Uterus (tissue), 4 donors: ENCODE measurements around the gene FGF14. TPM values are rescaled to one million over a fixed set of nuclear protein-coding genes. Genes with fewer than 3 reads are reported as not detected.

ENCODE experiments used
- DNase-seq, 2 donors: peaks; one replicate each; pipeline ENCODE4 v3.0.0-alpha.2; 2019 to 2020
- H3K27ac ChIP-seq, 2 donors: fragments of 200-600 bp; sonication (generic); 1 replicate in 1 of 2; 2 replicates in 1 of 2; pipeline ENCODE4 v1.5.1; 2016 to 2018
- H3K27me3 ChIP-seq, 2 donors: fragments of 200-600 bp; sonication (generic); one replicate each; pipeline ENCODE4 v1.5.1; 2018 to 2019; ENCODE audit warnings: control low read depth in 1 of 2
- H3K36me3 ChIP-seq, 2 donors: fragments of 200-600 bp; sonication (generic); one replicate each; pipeline ENCODE4 v1.5.1; 2019; ENCODE audit warnings: control low read depth in 1 of 2
- H3K4me1 ChIP-seq, 2 donors: fragments of 200-600 bp; sonication (generic); one replicate each; pipeline ENCODE4 v1.5.1; 2018 to 2019; ENCODE audit warnings: control low read depth in 1 of 2
- H3K4me3 ChIP-seq, 2 donors: fragments of 200-600 bp; sonication (generic); 1 replicate in 1 of 2; 2 replicates in 1 of 2; pipeline ENCODE4 v1.5.1; 2018 to 2019; ENCODE audit warnings: mild to moderate bottlenecking in 1 of 2
- H3K9me3 ChIP-seq, 2 donors: fragments of 200-600 bp; sonication (generic); one replicate each; pipeline ENCODE4 v1.5.1; 2019; ENCODE audit warnings: control low read depth in 1 of 2
- CTCF ChIP-seq, 4 experiments: fragments of 200-600 bp in 2 of 4; fragments of 450-650 bp in 2 of 4; sonication (generic) in 2 of 4; IDR thresholded peaks; one replicate each; pipeline ENCODE4 v1.5.1; 2016 to 2019; ENCODE audit warnings: antibody characterized with exemption in 4 of 4, mild to moderate bottlenecking in 2 of 4, moderate library complexity in 1 of 4
- POLR2A ChIP-seq, 2 donors: fragments of 450-650 bp; IDR thresholded peaks; one replicate each; pipeline ENCODE4 v1.6.1; 2016; ENCODE audit warnings: antibody characterized with exemption in 2 of 2, mild to moderate bottlenecking in 1 of 2, moderate library complexity in 1 of 2
- intact Hi-C: fragments of 100-400 bp; cut with DNase I; formaldehyde crosslinking; loops from one replicate; pipeline ENCODE4 v1.15.1; 2023; ENCODE audit warnings: low total_unique reads
- total RNA-seq, 4 donors: library from RNA; depleted of rRNA in 3 of 4; stranded (reverse); fragments of >200 nt in 3 of 4; gene quantifications; one replicate each; pipeline versions ENCODE4 v1.1.0 to v1.2.4, GENCODE V29; 2014 to 2023
- donor health status: DM: yes; HTN: yes; CAD: no.

Gene FGF14
- total RNA-seq, 4 donors from 2014 or later = under 0.01 to 0.98 (median 0.62) TPM; not detected in 1

GRCh38 chr13:102055090-102055779, 346.6 kb downstream of the FGF14 start:
- H3K4me1 ChIP-seq = no peaks in the 10 kb centered on the region
- no peak overlapping the region for H3K4me3 ChIP-seq
- no peak overlapping the region for H3K27ac ChIP-seq
- H3K27me3 ChIP-seq = no peaks in the 10 kb centered on the region
- intact Hi-C loops = no loop called here
- TF ChIP-seq CTCF (IDR thresholded peaks at IDR 0.05) = no peak
- no peak for TF ChIP-seq POLR2A (IDR thresholded peaks at IDR 0.05)
- DNase-seq = no peak
- peaks cover 0 to 3% of the 10 kb centered on the region in 2 donors for H3K36me3 ChIP-seq
- H3K9me3 ChIP-seq = peaks cover 0 to 14% of the 10 kb centered on the region in 2 donors

- no peak for DNase-seq
- no peak overlapping the region for H3K4me3 ChIP-seq
- no peak overlapping the region for H3K27ac ChIP-seq
- peaks cover 0 to 14% of the 10 kb centered on the region in 2 donors for H3K9me3 ChIP-seq
- H3K36me3 ChIP-seq = no peaks in the 10 kb centered on the region
- TF ChIP-seq CTCF (IDR thresholded peaks at IDR 0.05) = no peak
- no peak for TF ChIP-seq POLR2A (IDR thresholded peaks at IDR 0.05)
- intact Hi-C loops = no loop called here
- no peaks in the 10 kb centered on the region for H3K27me3 ChIP-seq
- H3K4me1 ChIP-seq = no peaks in the 10 kb centered on the region
Measured at GRCh38 chr13:102049853-102050252, 352.0 kb downstream of the FGF14 start.

GRCh38 chr13:102045731-102046130, 356.1 kb downstream of the FGF14 start:
- DNase-seq = no peak
- H3K27me3 ChIP-seq = no peaks in the 10 kb centered on the region
- H3K27ac ChIP-seq = no peak overlapping the region
- no peaks in the 10 kb centered on the region for H3K9me3 ChIP-seq
- intact Hi-C loops = no loop called here
- H3K36me3 ChIP-seq = no peaks in the 10 kb centered on the region
- no peaks in the 10 kb centered on the region for H3K4me1 ChIP-seq
- no peak overlapping the region for H3K4me3 ChIP-seq
- TF ChIP-seq POLR2A (IDR thresholded peaks at IDR 0.05) = no peak
- no peak for TF ChIP-seq CTCF (IDR thresholded peaks at IDR 0.05)

GRCh38 chr13:102042746-102043145, 359.1 kb downstream of the FGF14 start:
- intact Hi-C loops = no loop called here
- no peaks in the 10 kb centered on the region for H3K36me3 ChIP-seq
- H3K27me3 ChIP-seq = no peaks in the 10 kb centered on the region
- H3K4me3 ChIP-seq = no peak overlapping the region
- no peak for DNase-seq
- no peak overlapping the region for H3K27ac ChIP-seq
- H3K9me3 ChIP-seq = no peaks in the 10 kb centered on the region
- H3K4me1 ChIP-seq = no peaks in the 10 kb centered on the region
- TF ChIP-seq POLR2A (IDR thresholded peaks at IDR 0.05) = no peak
- TF ChIP-seq CTCF (IDR thresholded peaks at IDR 0.05) = no peak

GRCh38 chr13:102041544-102041943, 360.3 kb downstream of the FGF14 start:
- H3K4me1 ChIP-seq = no peaks in the 10 kb centered on the region
- H3K9me3 ChIP-seq = no peaks in the 10 kb centered on the region
- no peak overlapping the region for H3K27ac ChIP-seq
- no peak overlapping the region for H3K4me3 ChIP-seq
- H3K36me3 ChIP-seq = no peaks in the 10 kb centered on the region
- intact Hi-C loops = no loop called here
- no peak for DNase-seq
- no peak for TF ChIP-seq POLR2A (IDR thresholded peaks at IDR 0.05)
- TF ChIP-seq CTCF (IDR thresholded peaks at IDR 0.05) = no peak
- no peaks in the 10 kb centered on the region for H3K27me3 ChIP-seq
